Kidney (tissue), 14 donors: ENCODE data around the gene MPDU1. TPM values are rescaled to one million over a fixed set of nuclear protein-coding genes. Genes with fewer than 3 reads are reported as not detected.

Source experiments
- DNase-seq, 5 donors: peaks; one replicate each; pipeline ENCODE4 v3.0.0-alpha.2; 2013 to 2020
- FAIRE-seq: peaks from 2 replicates; lab custom pipeline; 2012; peaks lifted over from hg19 to GRCh38; lab: Jason Lieb, UNC
- H3K27ac ChIP-seq, 2 donors: one replicate each; pipeline ENCODE4 v1.7.0; 2013; ENCODE audit warnings: low read depth in 2 of 2, low read length in 2 of 2, inconsistent platforms in 1 of 2
- H3K27me3 ChIP-seq: one replicate; pipeline ENCODE4 v1.7.1; 2013; ENCODE audit warnings: low read length, inconsistent platforms; ENCODE audit not compliant: control insufficient read depth, insufficient read depth
- H3K36me3 ChIP-seq, 3 donors: one replicate each; pipeline versions ENCODE4 v1.7.0 to v1.7.1; 2013; ENCODE audit warnings: low read length in 3 of 3, control low read depth in 1 of 3, inconsistent platforms in 1 of 3; ENCODE audit not compliant: insufficient read depth in 3 of 3, control insufficient read depth in 2 of 3
- H3K4me1 ChIP-seq, 3 donors: one replicate each; pipeline versions ENCODE4 v1.7.0 to v1.7.1; 2013; ENCODE audit warnings: low read length in 3 of 3, inconsistent platforms in 1 of 3, low read depth in 1 of 3; ENCODE audit not compliant: control insufficient read depth in 2 of 3, insufficient read depth in 2 of 3
- H3K4me3 ChIP-seq, 3 donors: one replicate each; pipeline versions ENCODE4 v1.7.0 to v1.8.1; 2013; ENCODE audit warnings: low read length in 3 of 3, control low read depth in 1 of 3, inconsistent platforms in 1 of 3
- H3K9ac ChIP-seq, 3 donors: one replicate each; pipeline versions ENCODE4 v1.7.0 to v1.7.1; 2013; ENCODE audit warnings: low read length in 3 of 3, control low read depth in 1 of 3, inconsistent platforms in 1 of 3
- H3K9me3 ChIP-seq, 3 donors: one replicate each; pipeline versions ENCODE4 v1.7.0 to v1.7.1; 2013; ENCODE audit warnings: low read length in 3 of 3, control low read depth in 1 of 3, inconsistent platforms in 1 of 3; ENCODE audit not compliant: control insufficient read depth in 2 of 3, insufficient read depth in 1 of 3
- CTCF ChIP-seq: IDR thresholded peaks from 3 replicates; pipeline ENCODE4 v1.5.1; 2012; ENCODE audit warnings: mild to moderate bottlenecking, moderate library complexity, borderline replicate concordance; ENCODE audit not compliant: insufficient read depth; ENCODE audit errors: extremely low read depth
- intact Hi-C: fragments of 100-400 bp; cut with DNase I; formaldehyde crosslinking; loops from one replicate; pipeline ENCODE4 v1.11.1; 2022
- polyA plus RNA-seq: library from polyadenylated mRNA; stranded (reverse); fragments of 350-450 nt; fragmentation: Illumina TruSeq; extraction: RNeasy Lipid Tissue Mini Kit (QIAGEN cat#74804); gene quantifications from one replicate; pipeline ENCODE4 v1.2.3, GENCODE V29; 2014; ENCODE audit warnings: low read depth, low replicate concordance; ENCODE audit not compliant: insufficient read depth
- total RNA-seq: library from RNA; stranded (reverse); fragmentation: NEBNext Ultra II Directional; extraction: Animal tissue kit (Norgen Biotek cat#: 25700); gene quantifications from one replicate; pipeline ENCODE4 v1.2.1, GENCODE V29; 2021
- donor health status: control.
- donor health status: control.
- donor health status: control.
- donor health status: control.
- donor health status: control.
- donor health status: DM: yes; HTN: yes; CAD: no.
- donor health status: Normal renal cell carcinoma (clear cell type).

Gene MPDU1
- total and polyA plus RNA-seq, 2 donors from 2014 or later, result 54.2 to 145 TPM

- Histone ChIP-seq H3K9me3 (no peaks in the 10 kb centered on the region), H3K9ac (no peak overlapping the region), H3K4me1 (peaks cover 3 to 38% (median 26%) of the 10 kb centered on the region in 3 donors), H3K27me3 (no peaks in the 10 kb centered on the region), H3K27ac (no peak overlapping the region), H3K4me3 (peak overlapping the region in 1 of 3 donors; percentile 86), H3K36me3 (peaks cover 6 to 25% (median 10%) of the 10 kb centered on the region in 3 donors)
- FAIRE-seq (no peak), DNase-seq (no peak)
- TF ChIP-seq CTCF, result no peak
- intact Hi-C loops, result no loop called here
Observed at GRCh38 chr17:7563115-7563869, 20.4 kb upstream of the MPDU1 start.

- no peak for DNase-seq
- intact Hi-C loops, result no loop called here
- FAIRE-seq, result no peak
- no peak overlapping the region for H3K9ac ChIP-seq
- peaks cover 4 to 10% (median 6%) of the 10 kb centered on the region in 3 donors for H3K4me1 ChIP-seq
- H3K4me3 ChIP-seq, result no peak overlapping the region
- H3K9me3 ChIP-seq, result no peaks in the 10 kb centered on the region
- H3K27ac ChIP-seq, result no peak overlapping the region
- H3K36me3 ChIP-seq, result peaks cover 12 to 40% (median 21%) of the 10 kb centered on the region in 3 donors
- H3K27me3 ChIP-seq, result no peaks in the 10 kb centered on the region
- TF ChIP-seq CTCF, result no peak
Observed at GRCh38 chr17:7569571-7569970, 14.1 kb upstream of the MPDU1 start.

- H3K36me3 ChIP-seq, result peaks cover 16 to 40% (median 28%) of the 10 kb centered on the region in 3 donors
- no peaks in the 10 kb centered on the region for H3K27me3 ChIP-seq
- no peak for FAIRE-seq
- intact Hi-C loops, result no loop called here
- H3K27ac ChIP-seq, result no peak overlapping the region
- H3K9me3 ChIP-seq, result no peaks in the 10 kb centered on the region
- no peak for TF ChIP-seq CTCF
- no peak overlapping the region for H3K9ac ChIP-seq
- peaks cover 9 to 18% (median 12%) of the 10 kb centered on the region in 3 donors for H3K4me1 ChIP-seq
- DNase-seq, result no peak
- no peak overlapping the region for H3K4me3 ChIP-seq
Observed at GRCh38 chr17:7570351-7570750, 13.3 kb upstream of the MPDU1 start.
